ENCODE measurements around the gene ACKR1. TPM values are rescaled to one million over a fixed set of nuclear protein-coding genes. Genes with fewer than 3 reads are reported as not detected.

The ACKR1 gene
- total RNA-seq, 1 donor from 2014 or later: not detected

- no peak for DNase-seq (ENCODE audit: low read depth in 2 of 2)
Observed at GRCh38 chr1:159187033-159187432, 17.6 kb upstream of the ACKR1 start.

GRCh38 chr1:159187647-159188374, 16.9 kb upstream of the ACKR1 start:
- no peak for DNase-seq (ENCODE audit: low read depth in 2 of 2)

GRCh38 chr1:159188375-159188788, 16.3 kb upstream of the ACKR1 start:
- DNase-seq (ENCODE audit: low read depth in 2 of 2): peak; percentile 4 to 45

GRCh38 chr1:159190441-159190840, 14.2 kb upstream of the ACKR1 start:
- DNase-seq (ENCODE audit: low read depth in 2 of 2): no peak

GRCh38 chr1:159196543-159196942, 8.1 kb upstream of the ACKR1 start:
- DNase-seq (ENCODE audit: low read depth in 2 of 2): no peak

- peak; percentile 25 to 75 for DNase-seq (ENCODE audit: low read depth in 2 of 2)
Observed at GRCh38 chr1:159197561-159198557, 6.8 kb upstream of the ACKR1 start.

- no peak for DNase-seq (ENCODE audit: low read depth in 2 of 2)
Observed at GRCh38 chr1:159199901-159200300, 4.8 kb upstream of the ACKR1 start.

- no peak for DNase-seq (ENCODE audit: low read depth in 2 of 2)
Observed at GRCh38 chr1:159200769-159201168, 3.9 kb upstream of the ACKR1 start.

GRCh38 chr1:159201642-159202041, 3.0 kb upstream of the ACKR1 start:
- DNase-seq (ENCODE audit: low read depth in 2 of 2): no peak

- no peak for DNase-seq (ENCODE audit: low read depth in 2 of 2)
Observed at GRCh38 chr1:159203610-159204009, 1.1 kb upstream of the ACKR1 start.

- no peak for DNase-seq (ENCODE audit: low read depth in 2 of 2)
Observed at GRCh38 chr1:159205225-159205624, 550 bp downstream of the ACKR1 start.

GRCh38 chr1:159206110-159206509, 1.4 kb downstream of the ACKR1 start:
- DNase-seq (ENCODE audit: low read depth in 2 of 2): no peak

- no peak for DNase-seq (ENCODE audit: low read depth in 2 of 2)
Observed at GRCh38 chr1:159207080-159207479, 2.4 kb downstream of the ACKR1 start.

- no peak for DNase-seq (ENCODE audit: low read depth in 2 of 2)
Observed at GRCh38 chr1:159207774-159208173, 3.1 kb downstream of the ACKR1 start.

GRCh38 chr1:159208175-159208825, 3.6 kb downstream of the ACKR1 start:
- no peak for DNase-seq (ENCODE audit: low read depth in 2 of 2)

- no peak for DNase-seq (ENCODE audit: low read depth in 2 of 2)
Observed at GRCh38 chr1:159209061-159209460, 4.4 kb downstream of the ACKR1 start.

- peak in 1 of 2 donors; percentile 35 for DNase-seq (ENCODE audit: low read depth in 2 of 2)
Observed at GRCh38 chr1:159211331-159212136, 6.9 kb downstream of the ACKR1 start.

- no peak for DNase-seq (ENCODE audit: low read depth in 2 of 2)
Observed at GRCh38 chr1:159212596-159212995, 7.9 kb downstream of the ACKR1 start.

GRCh38 chr1:159214149-159214760, 9.6 kb downstream of the ACKR1 start:
- peak in 1 of 2 donors; percentile 47 for DNase-seq (ENCODE audit: low read depth in 2 of 2)

All from dermis microvascular lymphatic vessel endothelial cell (primary cell).